Panc1 (cell line): ENCODE measurements around the gene MEGF6. TPM values are rescaled to one million over a fixed set of nuclear protein-coding genes. Genes with fewer than 3 reads are reported as not detected.

Source experiments
- ATAC-seq: fragments of 200-7000 bp; cut with Tn5 transposase; 2 replicates; pipeline ENCODE4 v1.9.1; 2020; ENCODE audit warnings: mild to moderate bottlenecking, moderate library complexity
- BruUV-seq: library from RNA; stranded (reverse); fragments of 400-500 nt; replicated peaks from 2 replicates; lab custom pipeline; 2021; lab: Mats Ljungman, UMichigan
- CTCF ChIA-PET: fragments of 300-600 bp; sonication (Branson Sonifier 250); formaldehyde crosslinking; loops from one replicate; lab custom pipeline; 2022; ENCODE audit warnings: antibody characterized with exemption; lab: Charles Lee
- POLR2A ChIA-PET: fragments of 300-600 bp; sonication (Branson Sonifier 250); formaldehyde crosslinking; loops from one replicate; lab custom pipeline; 2022; ENCODE audit warnings: antibody characterized with exemption; lab: Charles Lee
- DNase-seq: peaks from one replicate; pipeline ENCODE4 v3.0.0-alpha.2; 2010; ENCODE audit warnings: low read depth, low spot score
- H3K27ac ChIP-seq: 2 replicates; pipeline ENCODE4 v1.5.1; 2011; ENCODE audit warnings: mild to moderate bottlenecking, low read length, inconsistent platforms
- H3K27me3 ChIP-seq: fragments of 200-500 bp; sonication (Bioruptor generic); 2 replicates; pipeline ENCODE4 v1.6.0; 2014; ENCODE audit warnings: low read length, inconsistent platforms; ENCODE audit not compliant: control insufficient read depth, insufficient read depth
- H3K36me3 ChIP-seq: fragments of 200-500 bp; sonication (Bioruptor generic); 2 replicates; pipeline ENCODE4 v1.5.1; 2014; ENCODE audit warnings: inconsistent platforms, mild to moderate bottlenecking, low read length, moderate library complexity; ENCODE audit not compliant: control insufficient read depth, insufficient read depth
- H3K4me1 ChIP-seq: 2 replicates; pipeline ENCODE4 v1.5.1; 2011; ENCODE audit warnings: inconsistent platforms, mild to moderate bottlenecking, low read length, moderate library complexity; ENCODE audit not compliant: control insufficient read depth, insufficient read depth
- H3K4me3 ChIP-seq, 2 experiments: 2 replicates each; pipeline ENCODE4 v1.5.1; 2011 to 2012; ENCODE audit warnings: low read depth in 2 of 2, low read length in 2 of 2, mild to moderate bottlenecking in 2 of 2, inconsistent platforms in 1 of 2, moderate library complexity in 1 of 2
- H3K9me3 ChIP-seq: fragments of 200-500 bp; sonication (Bioruptor generic); 2 replicates; pipeline ENCODE4 v1.5.1; 2014; ENCODE audit warnings: low read depth, mild to moderate bottlenecking, inconsistent platforms, low read length, moderate library complexity; ENCODE audit not compliant: control insufficient read depth, insufficient read depth
- POLR2AphosphoS5 ChIP-seq: IDR thresholded peaks from 2 replicates; pipeline ENCODE4 v1.6.1; 2012; ENCODE audit warnings: mild to moderate bottlenecking, low read depth, low read length, moderate library complexity
- SIN3A ChIP-seq: IDR thresholded peaks from 2 replicates; pipeline ENCODE4 v1.6.1; 2012; ENCODE audit warnings: low read depth, mild to moderate bottlenecking, low read length, moderate library complexity, borderline replicate concordance; ENCODE audit not compliant: insufficient read depth
- TCF7L2 ChIP-seq: IDR thresholded peaks from 2 replicates; pipeline ENCODE4 v1.6.1; 2011; ENCODE audit warnings: mild to moderate bottlenecking, low read depth, low read length, inconsistent platforms
- in situ Hi-C: cut with HindIII; loops from 2 replicates; pipeline ENCODE4 v1.10.0; 2016; ENCODE audit warnings: low sequenced_read_pairs, low pct_unique_long_range_greater_than_20kb
- intact Hi-C: fragments of 100-400 bp; cut with micrococcal nuclease; formaldehyde crosslinking; loops from one replicate; pipeline ENCODE4 v1.10.0; 2022; ENCODE audit not compliant: unreplicated experiment
- total RNA-seq: library from RNA; stranded (reverse); gene quantifications from one replicate; pipeline ENCODE4 v1.2.1, GENCODE V29; 2021; ENCODE audit not compliant: unreplicated experiment
- TF ChIP-seq, protein P1 (sequence below), 2 experiments: IDR thresholded peaks; 2 replicates each; pipeline ENCODE4 v1.6.1; 2011 to 2012; ENCODE audit warnings: low read depth in 2 of 2, control low read depth in 1 of 2, low read length in 1 of 2, mild to moderate bottlenecking in 1 of 2, moderate library complexity in 1 of 2; ENCODE audit not compliant: insufficient read depth in 1 of 2
- TF ChIP-seq, protein P2 (sequence below): fragments of 450-650 bp; IDR thresholded peaks from 2 replicates; pipeline ENCODE4 v1.5.1; 2017; ENCODE audit warnings: mild to moderate bottlenecking

MEGF6 gene
- total RNA-seq, 1 experiment from 2014 or later, result 32.6 TPM

DNA sequence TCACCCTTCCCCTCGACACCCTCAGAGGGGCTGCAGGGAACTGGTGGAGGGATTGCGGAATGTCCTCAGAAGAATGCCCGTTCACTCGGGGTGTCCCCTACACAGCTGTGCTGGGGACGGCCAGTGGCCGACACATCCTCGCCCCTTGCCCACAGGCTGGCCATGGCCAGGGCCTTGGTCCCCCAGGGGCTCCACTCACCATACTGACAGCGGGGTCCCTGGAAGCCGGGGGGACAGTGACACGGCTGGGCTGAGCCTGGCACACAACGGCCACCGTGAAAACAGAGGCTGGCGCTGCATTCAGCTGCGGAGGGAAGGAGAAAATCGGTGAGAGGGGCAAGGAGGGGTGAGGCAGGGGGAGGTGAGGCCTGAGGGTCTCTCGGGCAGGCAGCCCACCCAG, 31.7 kb downstream of the MEGF6 start:
- in situ Hi-C loops (no loop called here), intact Hi-C loops (no loop called here)
- Histone ChIP-seq H3K9me3 (no peaks in the 10 kb centered on the region), H3K27ac (no peak overlapping the region), H3K4me1 (peaks cover 9% of the 10 kb centered on the region), H3K4me3 (no peak overlapping the region), H3K36me3 (no peaks in the 10 kb centered on the region), H3K27me3 (no peaks in the 10 kb centered on the region)
- BruUV-seq, result no TSS peak
- ATAC-seq (no peak), DNase-seq (no peak)
- ChIA-PET POLR2A (no interaction called here), CTCF (no interaction called here)
- TF ChIP-seq, protein P1, sequence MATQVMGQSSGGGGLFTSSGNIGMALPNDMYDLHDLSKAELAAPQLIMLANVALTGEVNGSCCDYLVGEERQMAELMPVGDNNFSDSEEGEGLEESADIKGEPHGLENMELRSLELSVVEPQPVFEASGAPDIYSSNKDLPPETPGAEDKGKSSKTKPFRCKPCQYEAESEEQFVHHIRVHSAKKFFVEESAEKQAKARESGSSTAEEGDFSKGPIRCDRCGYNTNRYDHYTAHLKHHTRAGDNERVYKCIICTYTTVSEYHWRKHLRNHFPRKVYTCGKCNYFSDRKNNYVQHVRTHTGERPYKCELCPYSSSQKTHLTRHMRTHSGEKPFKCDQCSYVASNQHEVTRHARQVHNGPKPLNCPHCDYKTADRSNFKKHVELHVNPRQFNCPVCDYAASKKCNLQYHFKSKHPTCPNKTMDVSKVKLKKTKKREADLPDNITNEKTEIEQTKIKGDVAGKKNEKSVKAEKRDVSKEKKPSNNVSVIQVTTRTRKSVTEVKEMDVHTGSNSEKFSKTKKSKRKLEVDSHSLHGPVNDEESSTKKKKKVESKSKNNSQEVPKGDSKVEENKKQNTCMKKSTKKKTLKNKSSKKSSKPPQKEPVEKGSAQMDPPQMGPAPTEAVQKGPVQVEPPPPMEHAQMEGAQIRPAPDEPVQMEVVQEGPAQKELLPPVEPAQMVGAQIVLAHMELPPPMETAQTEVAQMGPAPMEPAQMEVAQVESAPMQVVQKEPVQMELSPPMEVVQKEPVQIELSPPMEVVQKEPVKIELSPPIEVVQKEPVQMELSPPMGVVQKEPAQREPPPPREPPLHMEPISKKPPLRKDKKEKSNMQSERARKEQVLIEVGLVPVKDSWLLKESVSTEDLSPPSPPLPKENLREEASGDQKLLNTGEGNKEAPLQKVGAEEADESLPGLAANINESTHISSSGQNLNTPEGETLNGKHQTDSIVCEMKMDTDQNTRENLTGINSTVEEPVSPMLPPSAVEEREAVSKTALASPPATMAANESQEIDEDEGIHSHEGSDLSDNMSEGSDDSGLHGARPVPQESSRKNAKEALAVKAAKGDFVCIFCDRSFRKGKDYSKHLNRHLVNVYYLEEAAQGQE (IDR thresholded peaks at IDR 0.05; ENCODE audit: insufficient read depth in 1 of 2, low read depth in 2 of 2, low read length in 1 of 2), result no peak
- no peak for TF ChIP-seq TCF7L2
- TF ChIP-seq, protein P2, sequence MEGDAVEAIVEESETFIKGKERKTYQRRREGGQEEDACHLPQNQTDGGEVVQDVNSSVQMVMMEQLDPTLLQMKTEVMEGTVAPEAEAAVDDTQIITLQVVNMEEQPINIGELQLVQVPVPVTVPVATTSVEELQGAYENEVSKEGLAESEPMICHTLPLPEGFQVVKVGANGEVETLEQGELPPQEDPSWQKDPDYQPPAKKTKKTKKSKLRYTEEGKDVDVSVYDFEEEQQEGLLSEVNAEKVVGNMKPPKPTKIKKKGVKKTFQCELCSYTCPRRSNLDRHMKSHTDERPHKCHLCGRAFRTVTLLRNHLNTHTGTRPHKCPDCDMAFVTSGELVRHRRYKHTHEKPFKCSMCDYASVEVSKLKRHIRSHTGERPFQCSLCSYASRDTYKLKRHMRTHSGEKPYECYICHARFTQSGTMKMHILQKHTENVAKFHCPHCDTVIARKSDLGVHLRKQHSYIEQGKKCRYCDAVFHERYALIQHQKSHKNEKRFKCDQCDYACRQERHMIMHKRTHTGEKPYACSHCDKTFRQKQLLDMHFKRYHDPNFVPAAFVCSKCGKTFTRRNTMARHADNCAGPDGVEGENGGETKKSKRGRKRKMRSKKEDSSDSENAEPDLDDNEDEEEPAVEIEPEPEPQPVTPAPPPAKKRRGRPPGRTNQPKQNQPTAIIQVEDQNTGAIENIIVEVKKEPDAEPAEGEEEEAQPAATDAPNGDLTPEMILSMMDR, result no peak
- no peak for TF ChIP-seq SIN3A
- no peak for TF ChIP-seq POLR2AphosphoS5

DNA sequence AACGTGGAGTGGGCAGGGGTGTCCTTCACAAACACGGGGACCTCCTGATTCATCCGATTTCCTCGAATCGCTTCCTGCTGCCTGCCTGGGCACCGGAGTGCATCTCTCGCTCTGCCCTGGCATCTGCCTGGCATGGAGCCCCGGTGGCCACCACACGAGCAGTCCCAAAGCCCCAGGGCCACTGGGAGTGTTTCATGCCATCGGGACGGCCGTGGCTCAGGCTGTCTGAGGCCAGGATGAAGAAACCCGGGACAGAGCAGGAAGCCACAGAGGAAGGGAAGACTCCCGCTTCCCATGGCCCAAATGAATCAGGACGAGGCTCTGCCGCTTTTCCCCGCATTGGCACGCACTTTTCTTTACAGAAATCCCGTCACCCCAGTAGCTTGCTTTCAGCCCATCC, 32.4 kb downstream of the MEGF6 start:
- Histone ChIP-seq H3K9me3 (no peaks in the 10 kb centered on the region), H3K4me3 (no peak overlapping the region), H3K27ac (no peak overlapping the region), H3K27me3 (no peaks in the 10 kb centered on the region), H3K4me1 (peaks cover 9% of the 10 kb centered on the region), H3K36me3 (no peaks in the 10 kb centered on the region)
- in situ Hi-C loops, result no loop called here
- ChIA-PET POLR2A (no interaction called here), CTCF (interaction anchor here (0.7 kb wide), 1 partner anchor 660 kb away, joined by 11 read pairs; no protein-coding TSS in a partner anchor)
- DNase-seq (no peak), ATAC-seq (peak; percentile 29; the same call in 1 of the 2 replicates)
- BruUV-seq, result no TSS peak
- no peak for TF ChIP-seq POLR2AphosphoS5
- no peak for TF ChIP-seq SIN3A
- TF ChIP-seq, protein P1 (IDR thresholded peaks at IDR 0.05; ENCODE audit: insufficient read depth in 1 of 2, low read depth in 2 of 2, low read length in 1 of 2), result no peak
- TF ChIP-seq TCF7L2, result no peak
- TF ChIP-seq, protein P2, result no peak
- intact Hi-C loops, result no loop called here
